Thyroid gland (tissue), 4 donors: ENCODE measurements around the gene ZSWIM8.
"Not testable (repeated sequence)": the region's sequence is repeated elsewhere in the genome, so short reads cannot be mapped to it uniquely, and the experiment has no call there.

Source experiments
- POLR2A ChIP-seq, 2 donors: fragments of 450-650 bp; IDR thresholded peaks; one replicate each; pipeline ENCODE4 v1.6.1; 2017; ENCODE audit warnings: antibody characterized with exemption in 2 of 2, mild to moderate bottlenecking in 2 of 2, moderate library complexity in 1 of 2
- TF ChIP-seq, protein P1 (sequence below), 6 experiments: fragments of 200-600 bp in 3 of 6; fragments of 450-650 bp in 3 of 6; sonication (generic) in 3 of 6; IDR thresholded peaks; one replicate each; pipeline ENCODE4 v1.5.1; 2016 to 2019; ENCODE audit warnings: antibody characterized with exemption in 6 of 6, mild to moderate bottlenecking in 2 of 6, inconsistent platforms in 1 of 6, moderate library complexity in 1 of 6

DNA sequence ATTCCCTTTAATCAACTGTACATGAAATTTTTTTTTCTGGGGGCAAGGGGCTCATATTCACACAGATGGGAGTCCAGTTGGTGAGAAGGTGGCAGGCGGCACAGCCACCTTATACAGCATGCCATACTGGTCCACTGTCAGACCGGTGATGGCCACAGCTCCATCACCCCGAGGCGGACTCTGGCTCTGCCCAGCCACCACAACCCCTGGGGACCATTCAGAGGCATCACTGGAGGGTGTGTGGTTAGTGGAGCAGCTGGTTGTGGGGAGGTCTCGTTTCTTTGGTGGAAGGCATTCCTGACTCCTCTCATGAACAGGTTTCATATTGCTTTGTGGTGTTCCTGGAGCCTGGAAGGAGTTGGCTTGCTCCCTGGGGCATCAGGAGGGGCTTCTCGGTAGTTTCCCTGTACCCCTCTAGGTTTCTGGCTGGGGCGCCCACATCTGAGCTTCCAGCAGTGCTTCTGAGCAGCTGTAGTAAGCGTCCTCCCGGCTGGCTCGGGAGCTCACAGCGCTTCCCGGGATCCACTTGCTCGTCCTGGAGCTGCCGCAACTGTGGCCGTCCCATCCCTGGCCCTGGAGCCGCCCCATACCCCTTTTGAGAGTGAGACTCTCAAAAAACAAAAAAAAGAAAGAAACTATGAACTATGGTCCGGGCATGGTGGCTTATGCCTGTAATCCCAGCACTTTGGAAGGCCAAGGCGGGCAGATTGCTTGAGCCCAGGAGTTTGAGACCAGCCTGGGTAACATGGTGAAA is 44.7 kb upstream of the ZSWIM8 start:
- TF ChIP-seq, protein P1, sequence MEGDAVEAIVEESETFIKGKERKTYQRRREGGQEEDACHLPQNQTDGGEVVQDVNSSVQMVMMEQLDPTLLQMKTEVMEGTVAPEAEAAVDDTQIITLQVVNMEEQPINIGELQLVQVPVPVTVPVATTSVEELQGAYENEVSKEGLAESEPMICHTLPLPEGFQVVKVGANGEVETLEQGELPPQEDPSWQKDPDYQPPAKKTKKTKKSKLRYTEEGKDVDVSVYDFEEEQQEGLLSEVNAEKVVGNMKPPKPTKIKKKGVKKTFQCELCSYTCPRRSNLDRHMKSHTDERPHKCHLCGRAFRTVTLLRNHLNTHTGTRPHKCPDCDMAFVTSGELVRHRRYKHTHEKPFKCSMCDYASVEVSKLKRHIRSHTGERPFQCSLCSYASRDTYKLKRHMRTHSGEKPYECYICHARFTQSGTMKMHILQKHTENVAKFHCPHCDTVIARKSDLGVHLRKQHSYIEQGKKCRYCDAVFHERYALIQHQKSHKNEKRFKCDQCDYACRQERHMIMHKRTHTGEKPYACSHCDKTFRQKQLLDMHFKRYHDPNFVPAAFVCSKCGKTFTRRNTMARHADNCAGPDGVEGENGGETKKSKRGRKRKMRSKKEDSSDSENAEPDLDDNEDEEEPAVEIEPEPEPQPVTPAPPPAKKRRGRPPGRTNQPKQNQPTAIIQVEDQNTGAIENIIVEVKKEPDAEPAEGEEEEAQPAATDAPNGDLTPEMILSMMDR (IDR thresholded peaks at IDR 0.05), result not testable (repeated sequence)
- TF ChIP-seq POLR2A (IDR thresholded peaks at IDR 0.05), result not testable (repeated sequence)
